Superior temporal gyrus (tissue), 1 donor: Measurements from ENCODE around the gene MYH15.

Source experiments
- DNase-seq: peaks from one replicate; pipeline ENCODE4 v3.0.0-alpha.2; 2016; ENCODE audit errors: extremely low spot score

Gene MYH15

DNA sequence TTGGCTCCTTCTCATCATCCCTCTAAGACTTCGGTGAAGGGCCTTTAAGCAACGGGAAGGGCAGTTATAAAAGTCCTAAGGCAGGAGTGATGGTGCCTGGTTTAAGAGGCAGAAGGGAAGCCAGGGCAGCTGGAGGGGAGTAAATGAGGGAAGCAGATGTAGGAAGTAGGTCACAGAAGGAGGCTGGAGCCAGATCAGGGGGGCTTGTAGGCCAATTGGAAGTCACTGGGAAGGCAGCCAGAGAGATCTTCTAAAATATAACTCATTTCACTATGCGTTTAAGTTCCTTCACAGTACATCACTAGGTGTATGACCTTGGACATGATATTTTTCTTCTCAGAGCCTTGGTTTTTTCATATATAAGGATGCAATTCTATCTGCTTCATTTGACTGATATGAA is 94.7 kb downstream of the MYH15 start:
- DNase-seq = no peak

DNA sequence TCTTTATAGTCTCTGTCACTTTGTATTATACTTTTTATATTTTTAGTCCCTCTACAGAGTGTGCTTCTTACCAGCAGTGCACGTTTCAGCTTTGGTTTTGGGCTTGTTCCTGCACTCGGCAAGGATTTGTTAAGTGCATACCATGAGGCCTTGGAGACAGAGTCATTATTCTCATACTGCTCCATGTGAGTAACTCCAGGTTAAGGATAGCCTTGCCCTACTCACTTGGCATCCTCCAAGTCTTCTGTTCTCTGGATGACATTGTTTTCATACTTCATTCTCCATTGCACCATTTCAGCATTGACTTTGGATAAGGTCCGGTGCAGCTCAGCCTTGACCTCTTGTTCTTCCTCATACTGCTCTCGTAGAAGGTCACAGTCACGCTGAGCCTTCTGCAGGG is 96.4 kb downstream of the MYH15 start:
- no peak for DNase-seq

DNA sequence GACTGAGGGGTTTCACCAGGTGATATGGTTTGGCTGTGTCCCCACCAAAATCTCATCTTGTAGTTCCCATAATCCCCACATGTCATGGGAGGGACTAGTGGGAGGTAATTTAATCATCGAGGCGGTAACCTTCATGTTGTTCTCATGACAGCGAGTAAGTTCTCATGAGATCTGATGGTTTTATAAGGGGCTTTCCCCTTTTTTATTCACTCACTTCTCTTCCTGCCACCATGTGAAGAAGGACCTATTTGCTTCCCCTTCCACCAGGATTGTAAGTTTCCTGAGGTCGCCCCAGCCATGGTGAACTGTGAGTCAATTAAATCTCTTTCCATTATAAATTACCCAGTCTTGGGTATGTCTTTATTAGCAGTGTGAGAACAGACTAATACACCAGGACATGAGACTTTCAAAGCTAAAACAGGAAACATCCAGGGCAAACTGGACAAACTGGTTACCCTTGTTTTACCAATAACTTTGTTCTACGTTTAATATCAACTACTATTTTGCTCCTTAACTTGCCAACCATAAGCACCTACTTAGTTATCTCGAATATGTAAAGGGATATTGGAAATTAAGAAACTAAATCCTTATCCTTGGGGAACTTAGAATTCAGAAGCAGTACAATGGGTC is 98.2 kb downstream of the MYH15 start:
- DNase-seq = no peak

DNA sequence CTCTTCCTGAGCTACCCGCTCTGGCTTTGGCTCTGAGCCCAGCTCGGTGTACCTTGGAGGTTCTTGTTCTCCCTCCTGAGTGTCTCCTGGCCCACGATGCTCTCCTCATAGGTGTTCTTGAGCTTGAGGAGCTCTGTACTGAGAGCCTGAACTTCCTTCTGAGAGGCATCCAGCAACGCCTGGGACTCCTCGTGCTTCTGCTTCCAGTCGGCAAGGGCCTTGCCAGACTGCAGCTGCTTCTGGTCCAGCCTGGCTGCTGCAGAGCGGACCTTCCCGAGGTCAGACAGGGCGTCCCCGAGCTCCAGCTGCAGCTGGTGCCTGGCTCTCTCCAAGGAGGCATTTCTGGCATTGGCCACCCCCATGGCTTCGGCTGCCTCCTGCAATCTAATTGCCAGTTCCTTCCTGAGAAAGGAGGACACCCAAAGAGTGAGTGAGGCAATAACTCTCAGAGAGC is 99.8 kb downstream of the MYH15 start:
- DNase-seq = no peak

DNA sequence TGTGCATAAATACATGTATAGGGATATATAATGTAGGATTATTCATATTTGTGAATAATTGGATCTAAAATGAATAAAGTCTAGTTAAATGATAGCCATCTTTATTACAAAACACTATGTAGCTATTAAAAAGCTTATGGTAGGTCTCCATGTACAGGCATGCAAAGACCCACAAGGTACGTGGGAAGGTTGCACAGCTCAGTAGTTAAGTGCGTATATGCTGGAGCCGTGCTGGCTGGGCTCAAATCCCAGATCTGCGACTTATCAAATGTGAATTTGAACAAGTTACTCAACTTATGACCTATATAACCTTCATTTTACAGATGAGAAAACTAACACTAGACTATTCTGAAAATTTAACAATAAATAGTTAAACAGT is 100.6 kb downstream of the MYH15 start:
- DNase-seq = no peak

DNA sequence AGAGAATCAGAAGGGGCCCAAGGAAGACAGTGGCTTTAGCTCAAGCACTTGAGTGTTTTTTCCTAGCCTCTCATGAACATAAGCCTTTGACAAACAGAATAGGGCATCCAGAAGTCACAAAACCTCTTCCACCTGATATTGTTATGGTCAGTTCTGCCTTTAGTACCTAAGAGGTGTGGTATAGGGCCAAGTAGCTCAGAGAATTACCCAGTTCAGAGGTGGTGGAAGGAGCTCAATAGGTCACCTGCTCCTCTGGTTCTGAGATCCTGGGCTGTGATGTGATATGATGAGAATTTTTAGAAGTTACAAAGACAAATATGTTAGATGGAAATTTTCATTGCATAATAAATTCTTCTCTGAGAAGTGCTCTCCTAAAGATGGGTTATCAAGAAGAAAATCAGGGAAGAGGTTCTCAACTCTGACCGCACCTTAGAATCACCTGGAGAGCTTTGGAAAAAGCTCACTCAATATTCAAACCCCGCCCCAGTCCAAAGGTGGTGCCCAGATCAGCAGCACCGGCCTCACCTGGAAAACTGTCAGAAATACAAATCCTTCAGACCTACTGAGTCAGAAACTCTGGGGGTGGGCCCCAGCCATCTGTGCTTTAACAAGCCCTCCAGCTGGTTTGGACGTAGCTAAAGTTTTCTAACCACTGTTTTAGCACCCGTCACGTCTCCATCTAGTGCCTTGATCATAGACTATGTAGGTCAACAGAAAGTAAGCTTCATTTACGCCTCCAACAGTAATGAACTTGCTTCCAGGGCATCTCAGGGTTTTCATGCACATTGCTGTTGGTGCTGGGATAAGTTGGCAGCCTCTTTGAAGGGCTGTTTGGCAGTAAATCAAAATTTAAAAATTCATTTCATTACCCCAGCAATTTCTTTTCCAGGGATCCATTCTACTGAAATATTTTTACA is 101.3 kb downstream of the MYH15 start:
- DNase-seq = no peak

DNA sequence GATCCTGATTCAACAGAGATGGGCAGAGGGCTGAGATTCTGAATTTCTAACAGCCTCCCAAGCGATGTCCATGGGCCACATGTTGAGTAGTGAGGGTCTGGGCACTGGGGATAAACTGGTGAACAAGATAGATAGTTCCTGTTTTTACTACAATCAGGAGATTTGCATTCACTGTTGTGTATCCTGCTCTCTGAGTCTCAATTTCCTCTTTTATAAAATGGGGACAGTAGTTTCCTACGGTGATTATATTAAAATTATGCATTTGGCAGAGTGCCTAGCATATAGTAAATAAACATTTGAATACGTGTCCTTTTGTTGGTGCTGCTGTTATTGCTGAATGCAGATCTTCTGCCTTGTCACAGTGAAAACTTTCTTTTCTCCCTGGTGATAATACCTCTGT is 102.5 kb downstream of the MYH15 start:
- DNase-seq = no peak

DNA sequence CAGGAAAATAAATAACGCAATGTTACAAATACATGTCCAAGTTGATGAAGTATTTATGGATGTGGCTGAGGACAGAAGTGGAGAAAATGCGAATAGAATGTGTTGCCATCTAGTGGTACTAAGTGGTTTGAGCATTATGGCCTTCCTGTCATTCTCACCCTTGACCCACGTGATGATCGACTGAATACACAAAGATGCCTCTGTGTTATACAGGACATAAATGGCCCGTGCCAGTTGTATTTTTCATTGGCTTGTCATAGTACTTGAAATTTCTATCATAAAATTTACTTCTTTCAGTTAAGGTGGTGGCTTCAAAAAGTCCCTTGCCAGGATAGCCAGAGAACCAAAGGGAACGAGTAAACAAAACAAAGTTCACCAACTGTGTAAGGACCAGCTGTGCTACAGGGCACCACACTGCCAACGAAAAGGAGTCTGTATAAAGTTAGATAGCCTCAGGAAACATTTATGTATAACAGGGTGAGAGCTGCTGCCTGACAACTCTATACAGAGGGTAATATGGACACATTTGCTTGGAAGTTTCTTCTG is 103.7 kb downstream of the MYH15 start:
- DNase-seq = peak; percentile 94

DNA sequence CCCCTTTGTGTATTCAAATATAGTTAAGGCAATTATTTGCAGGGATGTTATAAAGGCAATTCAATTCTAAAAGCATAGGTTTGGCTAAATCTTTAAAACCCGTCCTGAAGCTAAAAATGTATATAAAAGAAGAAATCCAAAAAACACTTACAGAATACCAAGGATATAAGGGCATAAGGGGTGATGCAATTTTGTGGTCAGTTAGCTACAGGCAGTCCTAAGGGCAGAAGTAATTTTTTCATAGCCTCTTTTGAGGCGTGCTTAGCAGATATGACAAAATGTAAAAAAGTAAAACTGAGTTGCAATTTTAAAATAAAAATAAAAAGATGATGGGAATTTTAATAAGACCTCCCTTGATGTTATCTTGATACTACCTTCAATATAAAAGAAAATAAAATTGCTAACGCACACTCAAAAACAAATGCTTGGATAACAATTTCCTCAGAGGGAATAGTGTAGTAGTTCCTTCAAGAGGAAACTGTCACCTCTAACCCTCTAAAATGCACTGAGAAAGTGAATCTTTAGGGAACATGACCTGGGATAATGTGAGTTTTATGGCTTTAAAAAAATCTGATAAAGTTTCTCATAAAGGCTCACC is 104.2 kb downstream of the MYH15 start:
- DNase-seq = no peak

DNA sequence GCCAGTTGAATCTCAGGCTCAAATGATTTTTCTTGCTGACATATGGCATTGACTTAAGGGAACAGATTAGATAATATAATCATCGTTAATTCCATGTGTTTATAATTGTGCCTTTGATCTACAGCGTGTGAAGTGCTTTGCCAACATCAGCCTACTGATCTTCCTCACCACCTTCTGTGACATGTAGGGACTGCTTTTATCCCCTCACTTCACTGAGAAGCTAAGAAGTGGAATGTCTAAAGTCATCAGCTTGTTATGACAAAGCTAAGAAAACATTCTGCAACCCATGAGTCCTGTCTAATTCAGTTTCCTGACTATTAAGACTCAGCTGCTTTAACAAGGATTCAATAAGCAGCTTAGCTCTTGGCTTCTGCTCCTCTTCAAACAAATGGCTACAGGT is 106.0 kb downstream of the MYH15 start:
- DNase-seq = no peak

DNA sequence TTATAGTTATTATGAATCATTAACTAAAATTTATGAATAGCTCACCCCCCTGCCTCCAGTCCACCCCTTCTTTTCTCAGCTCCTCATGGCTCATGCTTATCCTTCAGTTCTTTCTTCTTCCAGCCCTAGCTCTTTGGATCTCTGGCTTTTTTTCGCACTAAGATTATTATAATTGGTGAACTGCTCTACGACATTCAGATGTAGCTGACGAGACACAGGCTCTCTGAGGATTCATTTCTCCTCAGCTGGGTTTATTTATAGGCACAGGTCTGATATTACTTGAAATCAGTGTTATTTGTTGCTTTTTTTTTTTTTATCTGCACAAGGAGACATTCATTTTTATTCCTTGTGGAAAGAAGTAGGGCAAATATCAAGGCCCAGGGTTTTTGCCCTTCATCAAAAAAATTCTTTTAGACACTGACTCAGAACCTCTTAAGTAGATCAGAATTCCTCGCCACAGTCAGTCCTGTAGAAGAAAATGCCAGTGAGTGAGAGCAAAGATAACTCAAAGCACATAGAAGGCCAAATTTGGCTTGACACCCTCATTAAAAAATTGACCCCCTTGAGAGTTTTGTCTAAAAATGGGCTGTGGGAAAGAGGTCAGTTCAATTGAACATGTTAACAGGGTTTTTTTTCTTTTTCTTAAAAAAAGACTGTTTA is 106.6 kb downstream of the MYH15 start:
- no peak for DNase-seq

DNA sequence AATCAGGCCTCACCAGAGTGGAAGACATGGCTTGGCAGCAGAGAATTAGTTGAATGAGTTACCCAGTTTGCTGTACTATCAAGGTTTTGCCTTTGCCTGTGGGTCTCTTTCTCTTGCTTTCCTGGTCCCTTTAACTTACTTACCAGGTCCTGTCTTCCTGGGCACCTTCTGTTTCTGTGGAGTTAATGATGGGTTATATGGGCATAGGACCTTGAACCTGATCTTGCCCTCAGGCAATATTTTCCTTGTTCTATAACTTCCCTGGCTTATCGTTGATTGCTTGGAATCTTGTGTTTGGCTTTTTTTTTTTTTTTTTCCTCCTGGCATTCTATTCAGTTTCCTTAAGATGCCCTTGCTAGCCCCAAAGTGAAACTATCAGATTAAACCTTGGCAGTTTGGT is 107.2 kb downstream of the MYH15 start:
- DNase-seq = no peak

DNA sequence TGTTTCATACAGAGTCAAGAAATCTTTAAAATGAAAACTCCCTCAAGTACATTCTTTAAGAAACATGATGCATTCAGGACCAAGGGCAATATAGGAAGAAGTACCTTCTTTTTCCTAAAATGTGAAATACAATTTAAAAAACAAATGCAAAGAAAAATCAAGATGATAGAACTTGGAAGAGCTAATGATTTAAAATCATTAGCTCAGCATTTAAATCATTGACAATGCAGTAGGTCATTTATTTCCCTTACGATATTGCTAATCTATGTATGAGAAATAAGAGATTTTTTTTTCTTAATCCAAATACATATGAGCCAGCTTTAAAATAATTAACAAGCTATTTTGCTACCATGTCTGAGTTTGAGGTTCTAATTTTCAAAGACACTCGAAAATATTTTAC is 108.6 kb downstream of the MYH15 start:
- DNase-seq = no peak

DNA sequence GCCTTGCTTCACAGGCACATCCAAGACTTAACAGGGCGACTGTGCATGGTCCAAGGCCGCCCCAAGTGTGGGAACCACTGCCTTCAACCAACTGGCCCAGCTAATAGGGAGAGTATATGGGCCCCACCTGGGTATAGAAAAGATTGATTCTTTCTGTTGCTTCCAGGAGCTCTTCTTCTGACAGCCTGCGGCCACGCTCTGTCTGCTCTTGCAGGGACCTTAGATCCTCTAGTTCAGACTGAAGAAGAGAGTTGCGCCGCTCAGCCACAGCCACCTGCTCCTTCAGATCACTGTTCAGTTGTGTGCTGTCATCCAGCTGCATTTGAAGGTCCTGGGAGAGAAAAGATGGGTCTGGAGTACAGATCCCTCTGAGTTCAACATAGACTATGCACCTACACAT is 111.9 kb downstream of the MYH15 start:
- DNase-seq = no peak

DNA sequence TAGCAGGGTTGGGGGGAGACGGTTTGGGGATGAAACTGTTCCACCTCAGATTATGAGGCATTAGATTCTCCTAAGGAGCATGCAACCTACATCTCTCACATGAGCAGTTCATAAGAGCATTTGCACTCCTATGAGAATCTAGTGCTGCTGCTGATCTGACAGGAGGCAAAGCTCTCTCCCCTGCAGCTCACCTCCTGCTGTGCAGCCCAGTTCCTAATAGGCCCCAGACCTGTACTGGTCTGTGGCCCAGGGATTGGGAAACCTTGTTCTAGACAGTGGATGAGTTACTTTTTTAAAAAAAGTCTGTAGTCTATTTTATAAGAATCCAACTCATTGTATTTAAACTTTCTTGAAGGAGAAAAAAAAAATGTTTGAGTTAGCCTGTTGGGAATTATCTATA is 114.1 kb downstream of the MYH15 start:
- DNase-seq = no peak

DNA sequence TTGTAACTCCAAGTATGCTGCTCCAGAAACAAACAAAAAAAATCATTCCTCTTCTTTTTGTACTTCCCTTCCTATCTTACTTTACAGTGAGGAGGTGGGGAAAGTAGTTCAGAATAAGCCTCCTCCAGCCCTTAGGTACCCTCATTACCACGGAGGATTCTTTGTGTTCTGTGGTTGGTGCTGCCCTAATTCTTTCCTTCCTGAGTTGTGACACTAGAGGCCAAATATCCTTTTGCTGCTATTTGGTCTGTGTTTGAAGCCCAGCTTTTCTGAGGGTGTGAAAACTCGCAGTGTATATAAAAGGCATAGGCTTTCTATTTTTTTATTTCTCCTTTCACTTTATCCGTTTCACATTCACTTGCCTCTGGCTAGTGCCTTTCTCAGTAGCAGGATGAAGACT is 115.8 kb downstream of the MYH15 start:
- DNase-seq = no peak

DNA sequence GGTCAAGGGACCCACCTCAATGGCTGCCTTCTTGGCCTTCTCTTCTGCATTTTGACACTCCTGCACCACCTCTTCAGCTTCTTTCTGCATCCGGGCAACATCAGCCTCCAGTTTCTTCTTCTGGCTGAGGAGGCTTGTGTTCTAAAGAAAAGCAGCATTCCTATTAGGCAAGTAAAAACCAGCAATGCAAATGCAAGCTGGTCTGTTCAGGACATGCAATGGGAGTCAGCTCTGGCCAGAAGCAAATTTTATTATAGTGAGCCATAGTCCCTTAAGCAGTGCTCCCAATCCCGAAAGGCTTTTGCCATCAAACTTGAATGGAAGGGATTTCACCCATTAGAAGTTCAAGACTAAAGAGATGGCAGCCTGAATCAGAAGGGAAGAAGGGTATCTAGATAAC is 116.4 kb downstream of the MYH15 start:
- no peak for DNase-seq

DNA sequence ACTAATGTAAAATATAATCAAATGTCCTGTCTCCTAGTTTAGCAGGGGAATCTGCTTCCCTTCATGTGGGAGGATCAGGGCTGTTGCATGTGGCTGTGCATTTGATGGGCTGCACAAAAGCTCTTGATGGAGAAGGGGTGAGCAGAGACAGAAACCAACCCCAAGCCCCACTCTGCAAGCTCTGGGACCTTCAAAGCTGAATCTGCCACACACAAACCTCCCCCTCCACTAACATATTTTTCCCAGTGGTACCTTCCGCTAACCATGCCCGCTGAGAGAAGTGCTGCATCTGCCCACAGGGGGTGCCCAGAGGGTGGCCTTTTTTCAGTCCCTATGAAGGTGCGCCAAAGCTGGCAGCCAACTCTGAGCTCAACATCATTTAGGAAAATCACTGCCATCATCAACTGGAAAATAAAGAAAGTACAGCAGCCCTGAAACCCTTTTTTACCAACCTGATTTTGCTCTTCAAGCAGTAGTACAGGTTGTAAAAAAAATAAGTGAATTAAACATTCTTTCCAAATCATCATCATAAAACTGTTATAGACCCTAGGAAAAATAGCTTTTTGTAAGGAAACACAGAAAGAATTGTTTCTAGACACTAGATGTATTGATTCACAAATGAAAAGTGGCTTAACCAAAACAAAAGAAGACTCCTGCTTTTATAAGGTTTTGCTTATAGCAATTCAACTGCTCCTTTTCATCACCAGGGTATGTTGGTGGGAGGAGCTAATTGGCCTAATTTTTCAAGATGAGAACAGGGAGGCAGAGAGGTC is 117.1 kb downstream of the MYH15 start:
- DNase-seq = no peak

DNA sequence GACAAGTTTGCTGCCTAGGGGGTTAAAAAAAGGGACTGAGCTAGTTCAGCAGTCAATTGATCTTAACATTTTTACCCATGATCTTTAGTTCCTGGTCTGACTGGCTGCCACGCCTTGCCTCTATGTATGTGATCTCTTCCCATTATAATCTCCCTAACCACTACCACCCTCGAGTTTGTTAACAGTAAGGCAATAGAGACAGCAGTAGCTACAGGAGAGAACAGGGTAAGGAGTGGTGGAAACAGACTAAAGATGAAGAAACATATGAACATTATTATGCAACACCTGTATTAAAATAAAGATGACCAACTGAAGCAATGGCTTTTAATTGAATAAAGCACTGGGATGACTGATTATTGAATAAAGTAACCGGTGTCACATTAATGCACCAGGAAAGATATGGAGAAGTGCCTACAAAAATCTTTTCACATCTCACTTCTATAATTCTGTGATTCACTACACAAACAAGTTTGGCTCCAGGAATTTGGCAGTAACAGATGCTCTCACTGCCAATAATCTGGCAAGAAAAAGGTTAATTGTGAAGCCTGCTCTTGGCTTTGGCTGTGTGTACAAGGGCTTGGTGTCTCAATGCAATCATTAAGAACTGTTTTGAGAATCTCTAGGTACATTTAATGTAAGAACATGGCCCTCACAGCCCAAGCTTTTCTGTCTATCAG is 118.3 kb downstream of the MYH15 start:
- peak; percentile 55 for DNase-seq

DNA sequence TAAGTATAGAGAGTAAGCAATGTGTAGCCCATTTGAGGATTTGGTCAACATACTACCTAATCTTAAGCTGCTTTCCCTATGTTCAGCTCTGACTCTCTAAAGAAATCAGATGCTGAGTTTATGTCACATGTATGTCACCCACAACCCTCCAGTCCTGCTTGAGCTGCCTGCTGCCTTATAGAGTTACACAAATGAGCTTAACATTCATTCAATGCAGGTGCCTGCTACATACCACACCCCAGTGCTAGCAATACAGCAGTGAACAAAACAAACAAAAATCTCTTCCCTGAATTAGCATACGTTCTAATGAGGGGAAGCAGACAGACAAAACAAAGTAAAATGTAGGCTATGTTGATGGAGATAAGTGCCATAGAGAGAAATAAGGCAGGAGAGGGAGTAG is 121.0 kb downstream of the MYH15 start:
- no peak for DNase-seq
